Body of pancreas (tissue), 4 donors: ENCODE data around the gene FIBCD1. TPM values are rescaled to one million over a fixed set of nuclear protein-coding genes. Genes with fewer than 3 reads are reported as not detected.

Source experiments
- ATAC-seq: fragments of 150-250 bp; one replicate; pipeline ENCODE4 v1.9.1; 2016
- DNase-seq, 4 donors: peaks; one replicate each; pipeline ENCODE4 v3.0.0-alpha.2; 2019
- H3K27ac ChIP-seq, 4 donors: fragments of 200-600 bp; sonication (generic); 1 replicate in 3 of 4; 2 replicates in 1 of 4; pipeline versions ENCODE4 v1.5.1 to v1.6.1; 2016 to 2019; ENCODE audit warnings: mild to moderate bottlenecking in 1 of 4, mixed read lengths in 1 of 4, moderate library complexity in 1 of 4
- H3K27me3 ChIP-seq, 2 donors: fragments of 200-600 bp; sonication (generic); one replicate each; pipeline ENCODE4 v1.6.0; 2016; ENCODE audit warnings: mild to moderate bottlenecking in 1 of 2
- H3K36me3 ChIP-seq, 2 donors: fragments of 200-600 bp; sonication (generic); replicated peaks in 1 of 2; 2 replicates each; pipeline ENCODE4 v1.5.1; 2016; ENCODE audit warnings: low read depth in 2 of 2; ENCODE audit not compliant: insufficient read depth in 1 of 2
- H3K4me1 ChIP-seq: fragments of 200-600 bp; sonication (generic); one replicate; pipeline ENCODE4 v1.6.0; 2016
- H3K4me3 ChIP-seq, 2 donors: fragments of 200-600 bp; sonication (generic); 1 replicate in 1 of 2; 2 replicates in 1 of 2; pipeline ENCODE4 v1.5.1; 2016 to 2019
- H3K9me3 ChIP-seq, 3 donors: fragments of 200-600 bp; sonication (generic); 1 replicate in 2 of 3; 2 replicates in 1 of 3; pipeline ENCODE4 v1.5.1; 2016
- POLR2A ChIP-seq, 3 donors: fragments of 450-650 bp; IDR thresholded peaks; one replicate each; pipeline ENCODE4 v1.6.1; 2016; ENCODE audit warnings: antibody characterized with exemption in 3 of 3, mild to moderate bottlenecking in 2 of 3
- WGBS, 2 donors: methylation state at CpG; one replicate each; pipeline ENCODE4 v1.1.5; 2017; 5-methylcytosine and 5-hydroxymethylcytosine counted together
- intact Hi-C: fragments of 100-400 bp; cut with DNase I; formaldehyde crosslinking; loops from one replicate; pipeline ENCODE4 v1.15.1; 2023
- total RNA-seq, 2 donors: library from RNA; depleted of rRNA; stranded (reverse); fragments of >200 nt; gene quantifications; one replicate each; pipeline ENCODE4 v1.1.0, GENCODE V29; 2016
- TF ChIP-seq, protein P1 (sequence below), 7 experiments: fragments of 450-650 bp in 4 of 7; fragments of 200-600 bp in 3 of 7; sonication (generic) in 3 of 7; IDR thresholded peaks; one replicate each; pipeline ENCODE4 v1.5.1; 2016 to 2019; ENCODE audit warnings: antibody characterized with exemption in 7 of 7

FIBCD1 gene
- total RNA-seq, 2 donors from 2014 or later: 0.78 TPM; not detected in 1

DNA sequence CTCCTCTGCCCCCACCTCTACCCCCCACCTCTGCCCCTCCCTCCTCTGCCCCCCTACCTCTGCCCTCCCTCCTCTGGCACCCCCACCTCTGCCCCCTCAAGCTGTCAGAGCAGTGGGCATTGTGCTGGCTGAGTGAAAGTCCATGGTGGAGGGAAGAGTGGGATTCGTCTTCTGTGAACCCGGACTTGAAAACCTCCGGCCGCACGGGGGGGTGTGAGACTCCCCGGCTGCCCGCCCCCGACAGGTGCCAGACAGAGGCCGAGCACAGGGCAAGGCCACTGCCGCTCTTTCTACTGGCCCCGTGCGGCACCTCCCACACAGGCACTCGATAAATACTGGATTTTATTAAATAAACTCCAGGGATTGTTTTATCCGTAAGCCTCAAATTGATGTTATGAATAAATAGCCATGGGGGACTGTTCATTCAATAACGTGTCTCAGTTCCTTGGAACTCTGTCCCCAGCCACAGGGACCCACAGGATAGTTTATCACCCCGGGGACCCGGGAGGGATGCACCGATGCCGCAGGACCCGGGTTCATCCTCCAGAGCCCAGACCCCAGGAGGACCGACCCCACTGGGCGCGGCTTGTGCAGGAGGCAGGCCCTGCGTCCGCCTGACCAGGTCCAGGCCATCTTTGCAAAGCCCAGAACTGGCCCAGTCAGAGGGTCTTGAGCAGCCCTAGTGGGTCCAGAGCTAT is 39.8 kb downstream of the FIBCD1 start:
- Histone ChIP-seq H3K4me1 (peaks cover 5% of the 10 kb centered on the region), H3K9me3 (no peaks in the 10 kb centered on the region), H3K4me3 (no peak overlapping the region), H3K27me3 (no peaks in the 10 kb centered on the region), H3K27ac (no peak overlapping the region), H3K36me3 (no peaks in the 10 kb centered on the region)
- peak in 1 of 4 donors; percentile 55 for DNase-seq
- TF ChIP-seq, protein P1, sequence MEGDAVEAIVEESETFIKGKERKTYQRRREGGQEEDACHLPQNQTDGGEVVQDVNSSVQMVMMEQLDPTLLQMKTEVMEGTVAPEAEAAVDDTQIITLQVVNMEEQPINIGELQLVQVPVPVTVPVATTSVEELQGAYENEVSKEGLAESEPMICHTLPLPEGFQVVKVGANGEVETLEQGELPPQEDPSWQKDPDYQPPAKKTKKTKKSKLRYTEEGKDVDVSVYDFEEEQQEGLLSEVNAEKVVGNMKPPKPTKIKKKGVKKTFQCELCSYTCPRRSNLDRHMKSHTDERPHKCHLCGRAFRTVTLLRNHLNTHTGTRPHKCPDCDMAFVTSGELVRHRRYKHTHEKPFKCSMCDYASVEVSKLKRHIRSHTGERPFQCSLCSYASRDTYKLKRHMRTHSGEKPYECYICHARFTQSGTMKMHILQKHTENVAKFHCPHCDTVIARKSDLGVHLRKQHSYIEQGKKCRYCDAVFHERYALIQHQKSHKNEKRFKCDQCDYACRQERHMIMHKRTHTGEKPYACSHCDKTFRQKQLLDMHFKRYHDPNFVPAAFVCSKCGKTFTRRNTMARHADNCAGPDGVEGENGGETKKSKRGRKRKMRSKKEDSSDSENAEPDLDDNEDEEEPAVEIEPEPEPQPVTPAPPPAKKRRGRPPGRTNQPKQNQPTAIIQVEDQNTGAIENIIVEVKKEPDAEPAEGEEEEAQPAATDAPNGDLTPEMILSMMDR (IDR thresholded peaks at IDR 0.05): no peak
- 31 to 43% methylated on average over 20 to 24 of the region's 25 CpGs for WGBS, 2 donors
- intact Hi-C loops: no loop called here
- ATAC-seq: no peak

GRCh38 chr9:130898552-130898852 is 40.5 kb downstream of the FIBCD1 start:
- H3K36me3 ChIP-seq: no peaks in the 10 kb centered on the region
- H3K27ac ChIP-seq: peak overlapping the region in 1 of 4 donors; percentile 45
- no peaks in the 10 kb centered on the region for H3K9me3 ChIP-seq
- DNase-seq (peak in 2 of 4 donors; percentile 34 to 71), ATAC-seq (no peak)
- 8 to 20% methylated on average over 4 of the region's 4 CpGs for WGBS, 2 donors
- TF ChIP-seq, protein P1 (IDR thresholded peaks at IDR 0.05): no peak
- no peak for TF ChIP-seq POLR2A (IDR thresholded peaks at IDR 0.05)
- no peaks in the 10 kb centered on the region for H3K27me3 ChIP-seq
- no peak overlapping the region for H3K4me3 ChIP-seq
- intact Hi-C loops: no loop called here
- peaks cover 5% of the 10 kb centered on the region for H3K4me1 ChIP-seq

- intact Hi-C loops: no loop called here
- H3K9me3 ChIP-seq: no peaks in the 10 kb centered on the region
- no peaks in the 10 kb centered on the region for H3K36me3 ChIP-seq
- no peaks in the 10 kb centered on the region for H3K27me3 ChIP-seq
- ATAC-seq (no peak), DNase-seq (no peak)
- WGBS, 2 donors: 66 to 67% methylated on average over 12 to 29 of the region's 29 CpGs
- peak overlapping the region in 1 of 4 donors; percentile 45 for H3K27ac ChIP-seq
- TF ChIP-seq, protein P1 (IDR thresholded peaks at IDR 0.05): no peak
- TF ChIP-seq POLR2A (IDR thresholded peaks at IDR 0.05): no peak
- H3K4me3 ChIP-seq: no peak overlapping the region
- peaks cover 5% of the 10 kb centered on the region for H3K4me1 ChIP-seq
These were observed 41.0 kb downstream of the FIBCD1 start for GRCh38 chr9:130897848-130898551.

DNA sequence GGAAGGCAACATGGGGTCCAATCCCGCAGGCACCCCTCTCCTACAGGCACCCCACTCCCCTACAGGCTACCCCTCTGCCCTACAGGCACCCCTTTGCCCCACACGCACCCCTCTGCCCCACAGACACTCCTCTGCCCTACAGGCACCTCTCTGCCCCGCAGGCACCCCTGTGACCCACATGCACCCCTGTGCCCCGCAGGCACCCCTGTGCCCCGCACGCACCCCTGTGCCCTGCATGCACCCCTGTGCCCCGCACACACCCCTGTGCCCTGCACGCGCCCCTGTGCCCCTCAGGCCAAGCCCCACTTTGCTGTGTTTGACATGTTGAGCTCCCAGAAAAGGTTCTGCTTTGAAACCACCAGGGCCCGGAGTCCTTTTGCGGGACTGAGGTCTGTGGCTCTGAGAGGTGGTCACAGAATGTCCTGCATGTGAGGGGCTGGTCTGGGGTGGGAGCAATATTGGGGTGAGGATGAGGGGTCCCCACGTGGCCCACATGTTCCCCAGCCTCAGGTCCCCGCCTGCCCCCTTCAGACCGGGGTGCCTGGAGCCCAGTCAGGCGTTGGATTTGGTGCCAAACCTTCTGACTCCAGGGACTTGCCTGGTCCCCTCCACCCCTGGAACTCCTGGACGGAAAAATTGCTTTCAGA is 41.8 kb downstream of the FIBCD1 start:
- no peaks in the 10 kb centered on the region for H3K36me3 ChIP-seq
- no peak for TF ChIP-seq POLR2A (IDR thresholded peaks at IDR 0.05)
- TF ChIP-seq, protein P1 (IDR thresholded peaks at IDR 0.05): no peak
- H3K4me1 ChIP-seq: peaks cover 5% of the 10 kb centered on the region
- H3K4me3 ChIP-seq: no peak overlapping the region
- intact Hi-C loops: no loop called here
- no peak overlapping the region for H3K27ac ChIP-seq
- H3K27me3 ChIP-seq: no peaks in the 10 kb centered on the region
- DNase-seq (no peak), ATAC-seq (no peak)
- WGBS, 2 donors: 49 to 74% methylated on average over 2 to 16 of the region's 16 CpGs
- no peaks in the 10 kb centered on the region for H3K9me3 ChIP-seq
